ENCODE data around the gene SMYD3.

SMYD3 gene

DNA sequence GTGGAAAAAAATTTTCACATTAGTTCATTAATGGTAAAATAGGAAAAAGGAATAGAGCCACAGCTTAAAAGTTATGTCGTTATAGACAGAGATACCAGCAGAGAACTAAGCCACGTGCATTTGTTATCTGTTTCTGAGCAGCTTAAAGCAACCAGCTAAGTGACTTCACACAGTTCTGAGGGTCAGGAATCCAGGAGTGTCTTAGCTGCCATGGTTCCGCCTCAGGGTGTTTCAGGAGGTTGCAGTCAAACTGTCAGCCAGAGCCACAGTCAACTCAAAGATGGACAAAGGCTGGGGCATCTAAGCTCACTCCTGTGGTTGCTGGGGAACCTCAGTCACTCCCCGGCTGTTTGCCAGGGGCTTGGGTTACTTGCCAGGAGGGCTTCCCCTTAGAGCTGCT is 515.8 kb downstream of the SMYD3 start:
- Histone ChIP-seq H3K4me3 (ENCODE audit: low read depth, low read length) (no peak overlapping the region), H3K9me3 (ENCODE audit: control insufficient read depth, insufficient read depth, low read depth, low read length) (no peaks in the 10 kb centered on the region), H3K36me3 (ENCODE audit: control insufficient read depth in 2 of 2, insufficient read depth in 1 of 2, low read length in 2 of 2) (no peaks in the 10 kb centered on the region), H3K27ac (ENCODE audit: extremely low read depth, low read depth, low read length) (no peak overlapping the region), H3K4me1 (ENCODE audit: control insufficient read depth, insufficient read depth, low read length) (no peaks in the 10 kb centered on the region)
- CTCF ChIA-PET, result no interaction called here
- TF ChIP-seq ZNF174 (tag by site-specific recombination; IDR thresholded peaks at IDR 0.05), result no peak
- POLR2A ChIA-PET, result no interaction called here

DNA sequence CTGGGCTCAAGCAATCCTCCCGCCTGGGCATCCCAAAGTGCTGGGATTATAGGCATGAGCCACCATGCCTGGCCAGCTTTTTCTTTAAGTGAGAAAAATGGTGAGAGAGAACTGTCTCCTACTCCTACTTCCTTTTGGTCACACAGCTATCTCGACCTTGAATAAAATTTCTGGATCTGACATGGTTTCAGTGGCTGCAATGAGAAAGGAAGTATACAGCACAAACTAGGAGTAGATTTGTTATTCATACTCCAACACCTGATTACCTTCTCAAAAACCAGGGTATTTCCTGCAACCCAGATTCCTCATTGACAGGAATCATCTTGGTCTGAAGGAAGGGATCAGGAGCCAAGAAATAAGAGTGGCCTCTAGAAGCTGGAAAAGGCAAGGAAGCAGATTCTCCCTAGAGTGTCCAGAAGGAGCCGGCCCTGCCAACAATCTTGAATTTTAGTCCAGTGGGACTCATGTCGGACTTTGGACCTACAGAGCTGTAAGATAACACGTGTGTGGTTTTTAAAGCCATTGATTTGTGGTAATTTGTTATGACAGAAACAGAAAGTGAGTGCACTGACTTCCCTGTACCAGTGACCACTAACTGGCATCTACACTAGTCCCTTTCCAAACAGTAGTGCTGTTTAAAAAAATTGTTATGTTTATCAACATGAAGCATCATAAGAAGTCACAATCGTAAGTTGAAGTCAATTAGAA is 516.6 kb downstream of the SMYD3 start:
- POLR2A ChIA-PET, result no interaction called here
- CTCF ChIA-PET, result no interaction called here

More for the DNA sequence above, 516.6 kb downstream of the SMYD3 start:
- Histone ChIP-seq H3K27ac (ENCODE audit: extremely low read depth, low read depth, low read length) (no peak overlapping the region), H3K9me3 (ENCODE audit: control insufficient read depth, insufficient read depth, low read depth, low read length) (no peaks in the 10 kb centered on the region), H3K4me3 (ENCODE audit: low read depth, low read length) (no peak overlapping the region), H3K4me1 (ENCODE audit: control insufficient read depth, insufficient read depth, low read length) (no peaks in the 10 kb centered on the region), H3K36me3 (ENCODE audit: control insufficient read depth in 2 of 2, insufficient read depth in 1 of 2, low read length in 2 of 2) (no peaks in the 10 kb centered on the region)
- TF ChIP-seq ZNF280C (tag by site-specific recombination; IDR thresholded peaks at IDR 0.05), result no peak
- no peak for TF ChIP-seq HOXA7 (CRISPR knock-in tag; IDR thresholded peaks at IDR 0.05; ENCODE audit: borderline replicate concordance)
- no peak for TF ChIP-seq ZFP3 (tag by site-specific recombination; IDR thresholded peaks at IDR 0.05; ENCODE audit: low read depth)
- no peak for TF ChIP-seq SP2 (tag by site-specific recombination; IDR thresholded peaks at IDR 0.05)
- TF ChIP-seq GLIS2 (tag by site-specific recombination; IDR thresholded peaks at IDR 0.05), result no peak
- no peak for TF ChIP-seq ZNF433 (tag by site-specific recombination; IDR thresholded peaks at IDR 0.05; ENCODE audit: low read depth)
- no peak for TF ChIP-seq ZNF23 (tag by site-specific recombination; IDR thresholded peaks at IDR 0.05; ENCODE audit: borderline replicate concordance)
- TF ChIP-seq REPIN1 (tag by site-specific recombination; IDR thresholded peaks at IDR 0.05; ENCODE audit: low read depth), result no peak
- no peak for TF ChIP-seq ZNF488 (tag by site-specific recombination; IDR thresholded peaks at IDR 0.05)
- no peak for TF ChIP-seq ZBTB1 (tag by site-specific recombination; IDR thresholded peaks at IDR 0.05)
- TF ChIP-seq ZNF184 (tag by site-specific recombination; IDR thresholded peaks at IDR 0.05), result no peak
- TF ChIP-seq, protein P1, sequence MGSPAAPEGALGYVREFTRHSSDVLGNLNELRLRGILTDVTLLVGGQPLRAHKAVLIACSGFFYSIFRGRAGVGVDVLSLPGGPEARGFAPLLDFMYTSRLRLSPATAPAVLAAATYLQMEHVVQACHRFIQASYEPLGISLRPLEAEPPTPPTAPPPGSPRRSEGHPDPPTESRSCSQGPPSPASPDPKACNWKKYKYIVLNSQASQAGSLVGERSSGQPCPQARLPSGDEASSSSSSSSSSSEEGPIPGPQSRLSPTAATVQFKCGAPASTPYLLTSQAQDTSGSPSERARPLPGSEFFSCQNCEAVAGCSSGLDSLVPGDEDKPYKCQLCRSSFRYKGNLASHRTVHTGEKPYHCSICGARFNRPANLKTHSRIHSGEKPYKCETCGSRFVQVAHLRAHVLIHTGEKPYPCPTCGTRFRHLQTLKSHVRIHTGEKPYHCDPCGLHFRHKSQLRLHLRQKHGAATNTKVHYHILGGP (tag by site-specific recombination; IDR thresholded peaks at IDR 0.05), result no peak
- TF ChIP-seq ZNF626 (tag by site-specific recombination; IDR thresholded peaks at IDR 0.05), result no peak
- no peak for TF ChIP-seq MZF1 (tag by site-specific recombination; IDR thresholded peaks at IDR 0.05; ENCODE audit: borderline replicate concordance)
- no peak for TF ChIP-seq ZNF776 (tag by site-specific recombination; IDR thresholded peaks at IDR 0.05; ENCODE audit: borderline replicate concordance)
- no peak for TF ChIP-seq ZNF175 (tag by site-specific recombination; IDR thresholded peaks at IDR 0.05)
- no peak for TF ChIP-seq ZNF391 (tag by site-specific recombination; IDR thresholded peaks at IDR 0.05; ENCODE audit: borderline replicate concordance, low read depth)
- no peak for TF ChIP-seq ZSCAN4 (tag by site-specific recombination; IDR thresholded peaks at IDR 0.05)
- TF ChIP-seq KLF9 (tag by site-specific recombination; IDR thresholded peaks at IDR 0.05; ENCODE audit: low read depth), result no peak
- no peak for TF ChIP-seq RBAK (tag by site-specific recombination; IDR thresholded peaks at IDR 0.05)
